HepG2 (cell line): ENCODE data around the gene GLIS2. TPM values are rescaled to one million over a fixed set of nuclear protein-coding genes. Genes with fewer than 3 reads are reported as not detected.
A peak's percentile ranks its signal among the peaks of the same experiment; 100 is the strongest.

Source experiments
- AKAP8 ChIP-seq: sonication (generic); formaldehyde crosslinking; IDR thresholded peaks from 2 replicates; pipeline ENCODE4 v1.5.1; 2020; ENCODE audit warnings: mild to moderate bottlenecking, missing genetic modification reagents
- BRF2 ChIP-seq: sonication (generic); formaldehyde crosslinking; IDR thresholded peaks from 2 replicates; pipeline ENCODE4 v1.8.1; 2022; ENCODE audit warnings: mild to moderate bottlenecking, missing genetic modification reagents
- CTCF ChIP-seq: sonication (generic); formaldehyde crosslinking; IDR thresholded peaks from 2 replicates; pipeline ENCODE4 v1.5.0; 2020; ENCODE audit warnings: mild to moderate bottlenecking, missing genetic modification reagents, moderate library complexity
- DMTF1 ChIP-seq: sonication (generic); formaldehyde crosslinking; IDR thresholded peaks from 2 replicates; pipeline ENCODE4 v1.4.0; 2020; ENCODE audit warnings: mild to moderate bottlenecking, missing genetic modification reagents
- HNRNPL ChIP-seq: fragments of 200-400 bp; formaldehyde crosslinking; IDR thresholded peaks from 2 replicates; pipeline ENCODE4 v1.6.1; 2017; ENCODE audit warnings: mild to moderate bottlenecking, low read depth, low read length
- KDM2A ChIP-seq: sonication (generic); formaldehyde crosslinking; IDR thresholded peaks from 2 replicates; pipeline ENCODE4 v1.4.0; 2020; ENCODE audit warnings: low read depth, missing genetic modification reagents, borderline replicate concordance
- MTA3 ChIP-seq: sonication (generic); formaldehyde crosslinking; IDR thresholded peaks from 2 replicates; pipeline ENCODE4 v1.4.0; 2020; ENCODE audit warnings: missing genetic modification reagents
- NFKB2 ChIP-seq: sonication (generic); formaldehyde crosslinking; IDR thresholded peaks from 2 replicates; pipeline ENCODE4 v1.4.0; 2020; ENCODE audit warnings: missing genetic modification reagents, borderline replicate concordance
- PPARG ChIP-seq: conservative IDR thresholded peaks from 2 replicates; pipeline ENCODE4 v1.6.1; 2016; ENCODE audit warnings: missing biosample characterization, missing genetic modification reagents
- REXO4 ChIP-seq: sonication (generic); formaldehyde crosslinking; IDR thresholded peaks from 2 replicates; pipeline ENCODE4 v1.8.0; 2022; ENCODE audit warnings: missing genetic modification reagents, mild to moderate bottlenecking, borderline replicate concordance
- STAT6 ChIP-seq: sonication (generic); formaldehyde crosslinking; IDR thresholded peaks from 2 replicates; pipeline ENCODE4 v1.4.0; 2020; ENCODE audit warnings: missing genetic modification reagents, mild to moderate bottlenecking, borderline replicate concordance
- THRA ChIP-seq: sonication (generic); formaldehyde crosslinking; IDR thresholded peaks from 2 replicates; pipeline ENCODE4 v1.4.0; 2020; ENCODE audit warnings: missing genetic modification reagents, borderline replicate concordance
- ZFY ChIP-seq: sonication (generic); formaldehyde crosslinking; IDR thresholded peaks from 2 replicates; pipeline ENCODE4 v1.4.0; 2020; ENCODE audit warnings: missing genetic modification reagents
- ZNF766 ChIP-seq: sonication (generic); formaldehyde crosslinking; IDR thresholded peaks from 2 replicates; pipeline ENCODE4 v1.5.0; 2020; ENCODE audit warnings: missing genetic modification reagents, borderline replicate concordance
- polyA plus RNA-seq, 8 experiments: library from polyadenylated mRNA; depleted of rRNA in 3 of 8; stranded (reverse) in 7 of 8; unstranded in 1 of 8; fragments of >200 nt; fragmentation: Illumina TruSeq in 4 of 8; extraction: Trizol in 4 of 8; gene quantifications; 2 replicates each; pipeline versions ENCODE4 v1.2.1 to v1.2.3, GENCODE V29; 2011 to 2016; ENCODE audit warnings: low read depth in 4 of 8, missing spikeins in 1 of 8, mixed read lengths in 1 of 8; ENCODE audit not compliant: insufficient read depth in 1 of 8
- total RNA-seq, 5 experiments: library from RNA; depleted of rRNA; stranded (reverse); fragments of >200 nt; fragmentation: Illumina TruSeq; extraction: Trizol; gene quantifications; 2 replicates each; pipeline ENCODE4 v1.2.3, GENCODE V29; 2016; ENCODE audit warnings: low read depth in 1 of 5

The GLIS2 gene
- total and polyA plus RNA-seq, 2 of the 13 experiments (the other 11 are each of a cell fraction or from before 2014, with no cell fraction given) = 0.28 to 0.29 TPM

- TF ChIP-seq CTCF (peak; percentile 94), DMTF1 (no peak), THRA (CRISPR knock-in tag) (peak; percentile 46; the same call in 1 of the 2 replicates), STAT6 (CRISPR knock-in tag) (no peak), PPARG (CRISPR knock-in tag) (no peak), NFKB2 (CRISPR knock-in tag) (peak; percentile 28; the same call in 1 of the 2 replicates), AKAP8 (no peak), MTA3 (CRISPR knock-in tag) (no peak), BRF2 (CRISPR knock-in tag) (no peak), ZFY (CRISPR knock-in tag) (peak; percentile 2; the same call in 1 of the 2 replicates), HNRNPL (0 out of 2 replicates have a peak, but pooled peaks have one; percentile 31), REXO4 (CRISPR knock-in tag) (no peak), ZNF766 (no peak), KDM2A (peak; percentile 72; the same call in 1 of the 2 replicates)
Observed at GRCh38 chr16:4330277-4330874, 14.5 kb downstream of the GLIS2 start (continued).
